HL-60 (cell line): ENCODE results near the gene A2M.
A peak's percentile ranks its signal among the peaks of the same experiment; 100 is the strongest.

Experiments used
- DNase-seq, 2 experiments: peaks; one replicate each; pipeline ENCODE4 v3.0.0-alpha.2; 2010 to 2020; ENCODE audit warnings: low read depth in 1 of 2, low spot score in 1 of 2
- H3K27ac ChIP-seq: fragments of 250-450 bp; sonication (Bioruptor Pico); replicated peaks from 2 replicates; pipeline ENCODE4 v1.5.1; 2020; ENCODE audit warnings: mild to moderate bottlenecking, moderate library complexity
- H3K27me3 ChIP-seq: fragments of 250-450 bp; sonication (Bioruptor Pico); 2 replicates; pipeline ENCODE4 v1.5.1; 2021; ENCODE audit warnings: mild to moderate bottlenecking, moderate library complexity; ENCODE audit not compliant: insufficient read depth, poor library complexity, severe bottlenecking
- H3K4me3 ChIP-seq: replicated peaks from 2 replicates; pipeline ENCODE4 v1.5.1; 2011; ENCODE audit warnings: mild to moderate bottlenecking, control low read depth, low read length; ENCODE audit not compliant: insufficient read depth
- GABPA ChIP-seq: IDR thresholded peaks from 2 replicates; pipeline ENCODE4 v1.6.1; 2012; ENCODE audit warnings: low read depth
- POLR2AphosphoS5 ChIP-seq: IDR thresholded peaks from 2 replicates; pipeline ENCODE4 v1.6.1; 2012; ENCODE audit warnings: low read depth
- SPI1 ChIP-seq: IDR thresholded peaks from 2 replicates; pipeline ENCODE4 v1.6.1; 2012; ENCODE audit warnings: low read depth, mild to moderate bottlenecking, borderline replicate concordance
- TF ChIP-seq, protein P1 (sequence below): IDR thresholded peaks from one replicate; pipeline ENCODE4 v1.5.1; 2011; ENCODE audit warnings: low read length, control low read depth, inconsistent platforms; ENCODE audit not compliant: insufficient read depth
- TF ChIP-seq, protein P2 (sequence below): IDR thresholded peaks from 2 replicates; pipeline ENCODE4 v1.6.1; 2012; ENCODE audit warnings: low read depth; ENCODE audit not compliant: insufficient replicate concordance

The A2M gene

DNA sequence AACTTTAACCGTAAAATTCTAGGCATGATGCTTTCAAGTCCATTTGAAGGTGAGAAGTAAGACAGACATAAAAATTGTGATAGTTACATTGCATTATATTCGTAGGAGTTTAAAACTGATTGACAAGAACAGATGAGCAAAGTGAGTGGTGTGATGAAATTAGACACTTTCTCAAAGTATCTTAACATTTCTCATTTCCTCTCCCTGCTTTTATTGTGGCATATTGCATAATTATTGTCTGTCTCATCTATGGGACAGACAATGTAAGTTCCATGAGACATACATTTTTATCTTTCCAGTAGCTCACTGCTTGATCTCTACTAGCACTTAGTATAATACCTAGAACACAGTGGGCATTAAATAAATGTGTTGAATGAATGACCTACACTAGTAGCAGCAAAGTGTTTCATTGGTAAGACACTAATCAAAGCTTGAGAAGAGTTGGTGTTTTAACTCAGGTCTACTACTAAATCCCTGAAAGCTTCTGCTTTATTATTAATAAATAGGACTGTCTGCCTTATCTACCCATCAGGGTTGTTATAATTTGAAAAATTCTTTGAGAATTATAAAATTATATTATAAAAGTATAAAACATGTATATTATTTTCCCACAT is 19.0 kb downstream of the A2M start:
- DNase-seq, result peak in 1 of 2 experiments; percentile 16
- H3K4me3 ChIP-seq, result no peak overlapping the region
- H3K27me3 ChIP-seq, result no peaks in the 10 kb centered on the region
- no peak overlapping the region for H3K27ac ChIP-seq
- no peak for TF ChIP-seq GABPA
- TF ChIP-seq, protein P1, sequence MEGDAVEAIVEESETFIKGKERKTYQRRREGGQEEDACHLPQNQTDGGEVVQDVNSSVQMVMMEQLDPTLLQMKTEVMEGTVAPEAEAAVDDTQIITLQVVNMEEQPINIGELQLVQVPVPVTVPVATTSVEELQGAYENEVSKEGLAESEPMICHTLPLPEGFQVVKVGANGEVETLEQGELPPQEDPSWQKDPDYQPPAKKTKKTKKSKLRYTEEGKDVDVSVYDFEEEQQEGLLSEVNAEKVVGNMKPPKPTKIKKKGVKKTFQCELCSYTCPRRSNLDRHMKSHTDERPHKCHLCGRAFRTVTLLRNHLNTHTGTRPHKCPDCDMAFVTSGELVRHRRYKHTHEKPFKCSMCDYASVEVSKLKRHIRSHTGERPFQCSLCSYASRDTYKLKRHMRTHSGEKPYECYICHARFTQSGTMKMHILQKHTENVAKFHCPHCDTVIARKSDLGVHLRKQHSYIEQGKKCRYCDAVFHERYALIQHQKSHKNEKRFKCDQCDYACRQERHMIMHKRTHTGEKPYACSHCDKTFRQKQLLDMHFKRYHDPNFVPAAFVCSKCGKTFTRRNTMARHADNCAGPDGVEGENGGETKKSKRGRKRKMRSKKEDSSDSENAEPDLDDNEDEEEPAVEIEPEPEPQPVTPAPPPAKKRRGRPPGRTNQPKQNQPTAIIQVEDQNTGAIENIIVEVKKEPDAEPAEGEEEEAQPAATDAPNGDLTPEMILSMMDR, result no peak
- TF ChIP-seq SPI1, result no peak
- no peak for TF ChIP-seq POLR2AphosphoS5
- TF ChIP-seq, protein P2, sequence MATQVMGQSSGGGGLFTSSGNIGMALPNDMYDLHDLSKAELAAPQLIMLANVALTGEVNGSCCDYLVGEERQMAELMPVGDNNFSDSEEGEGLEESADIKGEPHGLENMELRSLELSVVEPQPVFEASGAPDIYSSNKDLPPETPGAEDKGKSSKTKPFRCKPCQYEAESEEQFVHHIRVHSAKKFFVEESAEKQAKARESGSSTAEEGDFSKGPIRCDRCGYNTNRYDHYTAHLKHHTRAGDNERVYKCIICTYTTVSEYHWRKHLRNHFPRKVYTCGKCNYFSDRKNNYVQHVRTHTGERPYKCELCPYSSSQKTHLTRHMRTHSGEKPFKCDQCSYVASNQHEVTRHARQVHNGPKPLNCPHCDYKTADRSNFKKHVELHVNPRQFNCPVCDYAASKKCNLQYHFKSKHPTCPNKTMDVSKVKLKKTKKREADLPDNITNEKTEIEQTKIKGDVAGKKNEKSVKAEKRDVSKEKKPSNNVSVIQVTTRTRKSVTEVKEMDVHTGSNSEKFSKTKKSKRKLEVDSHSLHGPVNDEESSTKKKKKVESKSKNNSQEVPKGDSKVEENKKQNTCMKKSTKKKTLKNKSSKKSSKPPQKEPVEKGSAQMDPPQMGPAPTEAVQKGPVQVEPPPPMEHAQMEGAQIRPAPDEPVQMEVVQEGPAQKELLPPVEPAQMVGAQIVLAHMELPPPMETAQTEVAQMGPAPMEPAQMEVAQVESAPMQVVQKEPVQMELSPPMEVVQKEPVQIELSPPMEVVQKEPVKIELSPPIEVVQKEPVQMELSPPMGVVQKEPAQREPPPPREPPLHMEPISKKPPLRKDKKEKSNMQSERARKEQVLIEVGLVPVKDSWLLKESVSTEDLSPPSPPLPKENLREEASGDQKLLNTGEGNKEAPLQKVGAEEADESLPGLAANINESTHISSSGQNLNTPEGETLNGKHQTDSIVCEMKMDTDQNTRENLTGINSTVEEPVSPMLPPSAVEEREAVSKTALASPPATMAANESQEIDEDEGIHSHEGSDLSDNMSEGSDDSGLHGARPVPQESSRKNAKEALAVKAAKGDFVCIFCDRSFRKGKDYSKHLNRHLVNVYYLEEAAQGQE, result no peak

DNA sequence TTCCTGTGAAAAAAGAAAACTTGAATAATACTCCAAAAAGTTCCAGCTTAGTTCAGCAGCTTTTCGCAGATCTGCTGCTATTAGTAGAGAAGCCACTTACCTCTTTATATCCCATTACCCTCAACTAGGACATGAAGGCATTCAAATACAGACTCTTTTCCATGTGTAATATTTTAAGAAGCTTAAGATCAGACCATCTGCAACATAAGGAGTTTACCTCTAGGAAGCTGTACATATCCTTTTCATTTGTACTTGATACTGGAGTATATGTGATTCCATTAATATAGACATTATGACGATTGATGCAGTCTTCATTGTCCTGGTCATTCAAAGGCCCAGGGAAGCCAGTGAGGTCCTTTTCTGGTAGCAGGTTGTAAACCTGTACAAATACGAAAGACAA is 20.4 kb downstream of the A2M start:
- no peak for DNase-seq
- TF ChIP-seq, protein P2, result no peak
- TF ChIP-seq GABPA (no peak), SPI1 (no peak)
- Histone ChIP-seq H3K27me3 (no peaks in the 10 kb centered on the region), H3K27ac (no peak overlapping the region), H3K4me3 (no peak overlapping the region)

DNA sequence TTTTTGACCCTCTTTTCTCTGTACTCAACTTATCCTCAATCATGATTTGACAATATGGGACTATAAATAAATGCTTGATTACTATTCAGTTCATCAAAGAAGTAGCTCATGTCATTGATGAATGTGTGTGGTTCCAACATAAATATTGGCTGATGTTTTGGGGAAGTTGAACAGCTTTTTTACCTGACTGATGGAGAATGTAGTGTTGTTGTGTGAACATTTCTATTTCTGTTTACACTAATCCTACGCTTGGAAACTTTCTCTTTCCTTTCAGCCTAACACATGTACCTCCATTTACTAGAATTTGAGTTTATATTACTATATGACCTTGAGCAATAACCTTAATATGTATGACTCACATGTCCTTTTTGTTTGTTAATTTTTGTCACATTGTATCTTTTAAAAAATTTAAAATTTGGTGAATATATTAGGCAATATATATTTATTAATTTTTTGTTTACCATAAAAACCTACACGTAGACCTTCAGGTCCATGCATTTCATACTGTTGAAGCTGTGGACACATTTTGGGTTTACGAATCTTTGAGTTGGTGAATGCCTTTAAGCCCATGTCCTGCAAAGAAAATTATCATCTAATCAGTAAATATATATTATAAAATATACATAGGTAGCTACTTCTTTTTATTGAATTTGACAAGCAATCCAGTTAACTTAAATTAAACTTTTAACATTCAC is 21.1 kb downstream of the A2M start:
- DNase-seq, result no peak
- Histone ChIP-seq H3K4me3 (no peak overlapping the region), H3K27ac (no peak overlapping the region), H3K27me3 (no peaks in the 10 kb centered on the region)
- TF ChIP-seq, protein P1, result no peak
- no peak for TF ChIP-seq POLR2AphosphoS5
- no peak for TF ChIP-seq GABPA
- no peak for TF ChIP-seq SPI1
- TF ChIP-seq, protein P2, result no peak
